HCT116 (cell line): ENCODE data around the gene NRCAM. TPM values are rescaled to one million over a fixed set of nuclear protein-coding genes. Genes with fewer than 3 reads are reported as not detected.

Experiments
- ATAC-seq: fragments of 200-7000 bp; cut with Tn5 transposase; 2 replicates; pipeline ENCODE4 v1.9.1; 2020; ENCODE audit warnings: mild to moderate bottlenecking, moderate library complexity
- BruUV-seq: library from RNA; stranded (reverse); fragments of 400-500 nt; replicated peaks from 2 replicates; lab custom pipeline; 2021; lab: Mats Ljungman, UMichigan
- CTCF ChIA-PET: fragments of 300-600 bp; sonication (Branson Sonifier 250); formaldehyde crosslinking; loops from one replicate; lab custom pipeline; 2021; ENCODE audit warnings: antibody characterized with exemption; lab: Charles Lee
- POLR2A ChIA-PET: fragments of 300-600, 350-600 bp; sonication (Branson Sonifier 250); formaldehyde crosslinking; loops from one replicate; lab custom pipeline; 2021; ENCODE audit warnings: antibody characterized with exemption; lab: Charles Lee
- RAD21 ChIA-PET, 2 experiments: fragments of 300-600 bp; sonication (Branson Sonifier 250); formaldehyde crosslinking; loops; one replicate each; lab custom pipeline; 2023; ENCODE audit warnings: low total read pairs in 2 of 2; ENCODE audit not compliant: uncharacterized antibody in 2 of 2, unreplicated experiment in 2 of 2, low non-redundant PET in 1 of 2; lab: Charles Lee
- DNase-seq: peaks from one replicate; pipeline ENCODE4 v3.0.0-alpha.2; 2010; ENCODE audit warnings: low read depth, low spot score
- H2AFZ ChIP-seq: fragments of 200-600 bp; shearing (Covaris generic), sonication (generic); 2 replicates; pipeline ENCODE4 v1.6.1; 2017; ENCODE audit warnings: low read depth, mixed run types, mixed read lengths, antibody characterized with exemption, low read length; ENCODE audit not compliant: poor library complexity, severe bottlenecking
- H3K27ac ChIP-seq: 2 replicates; pipeline ENCODE4 v1.5.1; 2012; ENCODE audit warnings: low read depth, low read length
- H3K27me3 ChIP-seq: fragments of 200-600 bp; sonication (generic); 2 replicates; pipeline ENCODE4 v1.6.1; 2016; ENCODE audit warnings: mixed run types, low read length, mixed read lengths; ENCODE audit not compliant: insufficient read depth
- H3K36me3 ChIP-seq, 2 experiments: fragments of 200-500 bp in 1 of 2; fragments of 200-600 bp in 1 of 2; sonication (Bioruptor generic) in 1 of 2; sonication (generic) in 1 of 2; 2 replicates each; pipeline versions ENCODE4 v1.5.1 to v1.6.1; 2014 to 2016; ENCODE audit warnings: low read length in 2 of 2, inconsistent platforms in 1 of 2, mixed read lengths in 1 of 2, mixed run types in 1 of 2; ENCODE audit not compliant: insufficient read depth in 2 of 2, control insufficient read depth in 1 of 2
- H3K4me1 ChIP-seq, 2 experiments: fragments of 200-600 bp in 1 of 2; sonication (generic) in 1 of 2; 2 replicates each; pipeline versions ENCODE4 v1.5.1 to v1.6.1; 2012 to 2017; ENCODE audit warnings: low read length in 2 of 2, inconsistent platforms in 1 of 2, mild to moderate bottlenecking in 1 of 2, mixed read lengths in 1 of 2, mixed run types in 1 of 2, moderate library complexity in 1 of 2; ENCODE audit not compliant: insufficient read depth in 2 of 2, control insufficient read depth in 1 of 2
- H3K4me2 ChIP-seq: fragments of 200-600 bp; sonication (generic); 2 replicates; pipeline ENCODE4 v1.6.1; 2017; ENCODE audit warnings: mixed run types, low read length, mixed read lengths
- H3K4me3 ChIP-seq, 2 experiments: fragments of 200-600 bp in 1 of 2; sonication (generic) in 1 of 2; replicated peaks in 1 of 2; 2 replicates each; pipeline ENCODE4 v1.5.1; 2011 to 2016; ENCODE audit warnings: low read length in 2 of 2, control low read depth in 1 of 2, low read depth in 1 of 2, mild to moderate bottlenecking in 1 of 2, mixed read lengths in 1 of 2, mixed run types in 1 of 2
- H3K79me2 ChIP-seq: fragments of 200-600 bp; sonication (generic); 2 replicates; pipeline ENCODE4 v1.6.1; 2017; ENCODE audit warnings: mild to moderate bottlenecking, mixed run types, low read length, moderate library complexity, mixed read lengths; ENCODE audit not compliant: insufficient read depth
- H3K9ac ChIP-seq: fragments of 200-600 bp; sonication (generic); 2 replicates; pipeline ENCODE4 v1.6.1; 2016; ENCODE audit warnings: low read length, mixed read lengths
- H3K9me2 ChIP-seq: fragments of 200-600 bp; sonication (generic), shearing (Covaris generic); 2 replicates; pipeline ENCODE4 v1.6.1; 2017; ENCODE audit warnings: mixed run types, mild to moderate bottlenecking, moderate library complexity; ENCODE audit not compliant: insufficient read depth
- H3K9me3 ChIP-seq, 2 experiments: fragments of 200-500 bp in 1 of 2; fragments of 200-600 bp in 1 of 2; sonication (Bioruptor generic) in 1 of 2; sonication (generic) in 1 of 2; 2 replicates each; pipeline ENCODE4 v1.6.1; 2014 to 2017; ENCODE audit warnings: low read length in 2 of 2, mixed read lengths in 2 of 2, inconsistent platforms in 1 of 2, low read depth in 1 of 2, mild to moderate bottlenecking in 1 of 2, mixed run types in 1 of 2, moderate library complexity in 1 of 2; ENCODE audit not compliant: control insufficient read depth in 1 of 2, insufficient read depth in 1 of 2
- H4K20me1 ChIP-seq: fragments of 200-600 bp; sonication (generic), shearing (Covaris generic); 2 replicates; pipeline ENCODE4 v1.6.1; 2017; ENCODE audit warnings: mixed run types, mild to moderate bottlenecking, moderate library complexity; ENCODE audit not compliant: insufficient read depth
- CBX3 ChIP-seq: IDR thresholded peaks from 2 replicates; pipeline ENCODE4 v1.6.1; 2012; ENCODE audit warnings: low read depth
- CEBPB ChIP-seq: IDR thresholded peaks from 2 replicates; pipeline ENCODE4 v1.6.1; 2012; ENCODE audit warnings: low read depth
- CTCF ChIP-seq, 3 experiments: fragments of 200-600 bp in 1 of 3; sonication (generic) in 1 of 3; IDR thresholded peaks in 2 of 3; conservative IDR thresholded peaks in 1 of 3; 2 replicates each; pipeline ENCODE4 v1.5.1; 2012 to 2017; ENCODE audit warnings: low read depth in 2 of 3, low read length in 2 of 3, antibody characterized with exemption in 1 of 3, borderline replicate concordance in 1 of 3, control low read depth in 1 of 3, mild to moderate bottlenecking in 1 of 3, mixed read lengths in 1 of 3, mixed run types in 1 of 3, moderate library complexity in 1 of 3; ENCODE audit not compliant: insufficient read depth in 1 of 3
- ELF1 ChIP-seq: IDR thresholded peaks from 2 replicates; pipeline ENCODE4 v1.6.1; 2012; ENCODE audit warnings: low read depth, borderline replicate concordance
- EZH2 ChIP-seq: fragments of 200-600 bp; sonication (generic); IDR thresholded peaks from 2 replicates; pipeline ENCODE4 v1.6.1; 2017; ENCODE audit warnings: antibody characterized with exemption, mixed run types
- EZH2phosphoT487 ChIP-seq: fragments of 200-600 bp; IDR thresholded peaks from 2 replicates; pipeline ENCODE4 v1.6.1; 2018; ENCODE audit warnings: antibody characterized with exemption, borderline replicate concordance
- FOSL1 ChIP-seq: IDR thresholded peaks from 2 replicates; pipeline ENCODE4 v1.6.1; 2012; ENCODE audit warnings: low read depth
- JUND ChIP-seq: IDR thresholded peaks from 2 replicates; pipeline ENCODE4 v1.6.1; 2012
- MAX ChIP-seq: IDR thresholded peaks from 2 replicates; pipeline ENCODE4 v1.6.1; 2012
- POLR2AphosphoS5 ChIP-seq: IDR thresholded peaks from 2 replicates; pipeline ENCODE4 v1.6.1; 2011; ENCODE audit warnings: mild to moderate bottlenecking, low read depth, low read length, moderate library complexity
- RAD21 ChIP-seq: IDR thresholded peaks from 2 replicates; pipeline ENCODE4 v1.6.1; 2012; ENCODE audit warnings: low read depth, mild to moderate bottlenecking
- SIN3A ChIP-seq: IDR thresholded peaks from 2 replicates; pipeline ENCODE4 v1.6.1; 2012; ENCODE audit warnings: low read depth
- SP1 ChIP-seq: IDR thresholded peaks from 2 replicates; pipeline ENCODE4 v1.6.1; 2012; ENCODE audit warnings: low read depth
- SRF ChIP-seq: IDR thresholded peaks from 2 replicates; pipeline ENCODE4 v1.6.1; 2012; ENCODE audit warnings: low read depth
- YY1 ChIP-seq: IDR thresholded peaks from 2 replicates; pipeline ENCODE4 v1.6.1; 2011; ENCODE audit warnings: low read length, low read depth, moderate library complexity, mild to moderate bottlenecking; ENCODE audit not compliant: insufficient replicate concordance; ENCODE audit errors: extremely low read depth
- ZFX ChIP-seq: fragments of 450-650 bp; IDR thresholded peaks from 2 replicates; pipeline ENCODE4 v1.6.1; 2017
- intact Hi-C: fragments of 100-400 bp; cut with micrococcal nuclease; formaldehyde crosslinking; loops from 2 replicates; pipeline ENCODE4 v1.10.0; 2022
- total RNA-seq: library from RNA; stranded (reverse); gene quantifications from one replicate; pipeline ENCODE4 v1.2.1, GENCODE V29; 2021; ENCODE audit not compliant: unreplicated experiment

NRCAM gene
- total RNA-seq, 1 experiment from 2014 or later, result 0.15 TPM

GRCh38 chr7:108328174-108328651 lies 128.0 kb downstream of the NRCAM start (continued):
- TF ChIP-seq CTCF (IDR thresholded peaks at IDR 0.05 in 2 of 3, conservative IDR thresholded peaks at IDR 0.05 in 1 of 3; ENCODE audit: borderline replicate concordance in 1 of 3, insufficient read depth in 1 of 3, low read depth in 2 of 3, low read length in 2 of 3), result no peak
- no peak for TF ChIP-seq ELF1
- TF ChIP-seq EZH2, result no peak
- TF ChIP-seq FOSL1, result no peak
- no peak for TF ChIP-seq SIN3A
- no peak for TF ChIP-seq YY1
- no peak for TF ChIP-seq CBX3
- TF ChIP-seq ZFX, result no peak

- H3K4me2 ChIP-seq, result no peak overlapping the region
- ATAC-seq (no peak), DNase-seq (no peak)
- POLR2A ChIA-PET, result no interaction called here
- no peak overlapping the region for H2AFZ ChIP-seq
- H3K9me2 ChIP-seq, result no peaks in the 10 kb centered on the region
- H3K9ac ChIP-seq, result no peak overlapping the region
- H3K36me3 ChIP-seq, result no peaks in the 10 kb centered on the region
- H3K4me1 ChIP-seq, result no peaks in the 10 kb centered on the region
- BruUV-seq, result no TSS peak
- CTCF ChIA-PET, result interaction anchor here (1.0 kb wide), 1 partner anchor 144 kb away, joined by 3 read pairs; no protein-coding TSS in a partner anchor
- H3K27me3 ChIP-seq, result no peaks in the 10 kb centered on the region
- H4K20me1 ChIP-seq, result no peaks in the 10 kb centered on the region
- intact Hi-C loops, result no loop called here
- H3K79me2 ChIP-seq, result no peaks in the 10 kb centered on the region
- RAD21 ChIA-PET, result no interaction called here
- no peak overlapping the region for H3K27ac ChIP-seq
- H3K4me3 ChIP-seq, result no peak overlapping the region
- no peaks in the 10 kb centered on the region for H3K9me3 ChIP-seq
- TF ChIP-seq SRF, result no peak
- TF ChIP-seq EZH2, result no peak
- TF ChIP-seq MAX, result no peak
- TF ChIP-seq POLR2AphosphoS5, result no peak
- TF ChIP-seq FOSL1, result no peak
- TF ChIP-seq EZH2phosphoT487, result no peak
- no peak for TF ChIP-seq JUND
- TF ChIP-seq SP1, result no peak
- TF ChIP-seq CEBPB, result no peak
- TF ChIP-seq RAD21, result no peak
Measured at GRCh38 chr7:108327353-108327752, 128.9 kb downstream of the NRCAM start.
